Measurements from ENCODE around the gene KCND2. TPM values are rescaled to one million over a fixed set of nuclear protein-coding genes. Genes with fewer than 3 reads are reported as not detected.

KCND2 gene
- total and polyA plus RNA-seq, 7 donors: under 0.01 to 3.3 (median 1.3) TPM; not detected in 1

DNA sequence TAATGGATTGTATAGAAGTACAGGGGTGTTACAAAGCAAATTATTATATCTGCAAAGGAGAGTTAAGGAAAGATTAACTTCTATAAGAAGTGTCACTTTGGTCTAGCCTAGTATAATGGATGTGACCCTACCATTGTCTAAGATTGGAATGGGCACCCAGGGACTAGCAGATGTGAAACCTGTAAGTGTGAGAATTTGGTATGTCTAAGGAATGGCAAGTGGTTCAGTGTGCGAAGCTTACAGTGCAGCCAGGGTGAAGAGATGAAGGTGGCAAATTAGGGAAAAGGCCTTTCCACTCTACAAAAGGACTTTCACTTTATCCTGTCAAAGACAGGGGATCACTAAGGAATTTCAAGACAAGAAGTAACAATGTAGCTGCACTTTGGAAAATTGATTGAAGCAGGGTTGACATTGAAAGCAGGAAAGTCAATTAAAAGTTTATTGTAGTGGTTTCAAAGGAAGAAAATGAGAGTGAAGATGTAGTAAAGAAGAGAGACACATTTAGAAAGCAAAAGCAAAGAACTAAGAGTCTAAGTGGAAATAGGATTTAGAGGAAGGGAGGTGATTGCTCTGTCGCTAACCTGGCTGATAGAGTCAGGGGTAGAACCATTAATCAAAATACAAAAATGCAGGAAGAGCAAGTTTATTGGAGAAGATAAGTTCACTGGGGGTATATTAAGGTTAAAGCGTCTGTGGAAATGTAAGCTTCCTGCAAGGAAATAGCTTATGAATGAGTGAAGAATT is 47.4 kb downstream of the KCND2 start:
- Histone ChIP-seq H3K4me1 (no peaks in the 10 kb centered on the region), H3K27me3 (no peaks in the 10 kb centered on the region), H3K9me3 (no peaks in the 10 kb centered on the region), H3K4me3 (no peak overlapping the region), H3K27ac (no peak overlapping the region), H3K36me3 (no peaks in the 10 kb centered on the region)
- intact Hi-C loops (cut with DNase I): no loop called here
- TF ChIP-seq, protein P1, sequence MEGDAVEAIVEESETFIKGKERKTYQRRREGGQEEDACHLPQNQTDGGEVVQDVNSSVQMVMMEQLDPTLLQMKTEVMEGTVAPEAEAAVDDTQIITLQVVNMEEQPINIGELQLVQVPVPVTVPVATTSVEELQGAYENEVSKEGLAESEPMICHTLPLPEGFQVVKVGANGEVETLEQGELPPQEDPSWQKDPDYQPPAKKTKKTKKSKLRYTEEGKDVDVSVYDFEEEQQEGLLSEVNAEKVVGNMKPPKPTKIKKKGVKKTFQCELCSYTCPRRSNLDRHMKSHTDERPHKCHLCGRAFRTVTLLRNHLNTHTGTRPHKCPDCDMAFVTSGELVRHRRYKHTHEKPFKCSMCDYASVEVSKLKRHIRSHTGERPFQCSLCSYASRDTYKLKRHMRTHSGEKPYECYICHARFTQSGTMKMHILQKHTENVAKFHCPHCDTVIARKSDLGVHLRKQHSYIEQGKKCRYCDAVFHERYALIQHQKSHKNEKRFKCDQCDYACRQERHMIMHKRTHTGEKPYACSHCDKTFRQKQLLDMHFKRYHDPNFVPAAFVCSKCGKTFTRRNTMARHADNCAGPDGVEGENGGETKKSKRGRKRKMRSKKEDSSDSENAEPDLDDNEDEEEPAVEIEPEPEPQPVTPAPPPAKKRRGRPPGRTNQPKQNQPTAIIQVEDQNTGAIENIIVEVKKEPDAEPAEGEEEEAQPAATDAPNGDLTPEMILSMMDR (IDR thresholded peaks at IDR 0.05): no peak
- TF ChIP-seq EP300 (IDR thresholded peaks at IDR 0.05): no peak
- no peak for TF ChIP-seq POLR2AphosphoS5 (IDR thresholded peaks at IDR 0.05)
- TF ChIP-seq POLR2A (IDR thresholded peaks at IDR 0.05): no peak
- DNase-seq: no peak
- 68 to 70% methylated on average over 3 of the region's 3 CpGs for WGBS, 2 donors

DNA sequence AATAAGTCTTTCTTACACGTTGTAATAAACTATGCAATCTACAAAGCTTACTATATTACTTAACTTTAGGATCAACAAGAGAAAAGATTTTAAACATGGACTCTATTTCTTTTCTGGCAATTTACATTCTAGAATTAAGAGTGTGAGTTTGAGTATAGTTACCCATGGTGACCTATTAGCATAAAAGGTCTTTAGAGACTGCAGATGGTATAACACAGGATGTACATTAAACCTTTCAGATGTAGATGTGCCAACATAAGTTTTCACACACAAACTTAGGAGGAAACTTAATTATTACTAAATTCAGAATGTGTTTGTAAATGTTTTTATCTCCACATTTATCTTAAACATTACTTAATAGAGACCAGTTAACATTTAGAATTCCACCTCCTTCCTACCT is 54.1 kb downstream of the KCND2 start:
- TF ChIP-seq POLR2A (IDR thresholded peaks at IDR 0.05): no peak
- TF ChIP-seq, protein P1 (IDR thresholded peaks at IDR 0.05): no peak
- no peak for TF ChIP-seq POLR2AphosphoS5 (IDR thresholded peaks at IDR 0.05)
- TF ChIP-seq EP300 (IDR thresholded peaks at IDR 0.05): no peak
- intact Hi-C loops (cut with DNase I): no loop called here
- WGBS, 2 donors: 62 to 69% methylated on average over 1 of the region's 1 CpG
- H3K27ac ChIP-seq: no peak overlapping the region
- H3K4me1 ChIP-seq: no peaks in the 10 kb centered on the region
- no peaks in the 10 kb centered on the region for H3K36me3 ChIP-seq
- no peaks in the 10 kb centered on the region for H3K9me3 ChIP-seq
- DNase-seq: no peak
- no peaks in the 10 kb centered on the region for H3K27me3 ChIP-seq
- no peak overlapping the region for H3K4me3 ChIP-seq

DNA sequence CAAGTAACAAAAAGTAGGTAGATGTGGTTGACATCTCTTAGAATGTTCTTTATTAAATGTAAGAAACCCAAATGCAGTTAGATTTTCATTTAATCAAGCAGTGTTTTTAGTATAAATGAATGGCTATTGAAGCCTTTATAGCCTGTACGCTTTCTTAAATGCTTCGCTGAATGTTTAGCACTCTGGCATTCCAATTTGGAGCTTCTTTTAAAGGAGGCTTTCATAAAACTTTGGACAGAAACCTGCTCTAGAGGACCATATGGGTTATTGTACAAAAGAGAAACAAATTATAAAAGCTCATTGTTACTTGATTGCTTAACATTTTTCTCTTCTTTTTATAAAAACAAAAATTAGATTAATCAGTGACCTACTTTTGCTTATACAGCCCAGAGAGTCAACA is 59.5 kb downstream of the KCND2 start:
- Histone ChIP-seq H3K9me3 (no peaks in the 10 kb centered on the region), H3K27ac (no peak overlapping the region), H3K27me3 (no peaks in the 10 kb centered on the region), H3K36me3 (no peaks in the 10 kb centered on the region), H3K4me3 (no peak overlapping the region), H3K4me1 (no peaks in the 10 kb centered on the region)
- 75 to 87% methylated on average over 2 of the region's 2 CpGs for WGBS, 2 donors
- DNase-seq: no peak
- intact Hi-C loops (cut with DNase I): no loop called here
- TF ChIP-seq, protein P1 (IDR thresholded peaks at IDR 0.05): no peak
- TF ChIP-seq EP300 (IDR thresholded peaks at IDR 0.05) (no peak), POLR2A (IDR thresholded peaks at IDR 0.05) (no peak), POLR2AphosphoS5 (IDR thresholded peaks at IDR 0.05) (no peak)

DNA sequence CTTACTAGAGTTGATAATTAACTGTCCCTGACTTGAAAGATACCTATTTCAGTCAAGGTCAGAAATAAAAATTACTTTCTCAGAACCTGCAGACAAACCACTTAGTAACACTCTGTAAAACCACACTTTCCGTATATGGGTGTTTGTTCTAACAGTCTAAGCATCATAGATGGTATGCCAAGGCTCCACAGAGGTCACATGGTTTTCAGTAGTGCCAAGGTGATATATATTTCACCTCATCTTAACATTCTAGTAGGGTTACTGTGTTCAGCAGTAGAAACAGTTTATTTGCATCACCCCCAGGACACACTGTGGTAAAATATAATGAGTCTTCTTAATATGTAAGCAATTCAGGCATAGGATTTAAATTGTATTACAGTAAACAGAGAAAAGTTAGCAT is 61.5 kb downstream of the KCND2 start:
- no peaks in the 10 kb centered on the region for H3K4me1 ChIP-seq
- no peaks in the 10 kb centered on the region for H3K27me3 ChIP-seq
- 43 to 68% methylated on average over 1 of the region's 1 CpG for WGBS, 2 donors
- H3K36me3 ChIP-seq: no peaks in the 10 kb centered on the region
- intact Hi-C loops (cut with DNase I): no loop called here
- H3K9me3 ChIP-seq: no peaks in the 10 kb centered on the region
- H3K4me3 ChIP-seq: no peak overlapping the region
- TF ChIP-seq EP300 (IDR thresholded peaks at IDR 0.05): no peak
- TF ChIP-seq, protein P1 (IDR thresholded peaks at IDR 0.05): no peak
- TF ChIP-seq POLR2AphosphoS5 (IDR thresholded peaks at IDR 0.05): no peak
- TF ChIP-seq POLR2A (IDR thresholded peaks at IDR 0.05): no peak
- no peak overlapping the region for H3K27ac ChIP-seq
- no peak for DNase-seq
